Measurements from ENCODE around the gene VPREB1. TPM values are rescaled to one million over a fixed set of nuclear protein-coding genes. Genes with fewer than 3 reads are reported as not detected.

Gene VPREB1
- polyA plus RNA-seq, 2 of the 4 experiments (the other 2 are of a cell fraction) = not detected

DNA sequence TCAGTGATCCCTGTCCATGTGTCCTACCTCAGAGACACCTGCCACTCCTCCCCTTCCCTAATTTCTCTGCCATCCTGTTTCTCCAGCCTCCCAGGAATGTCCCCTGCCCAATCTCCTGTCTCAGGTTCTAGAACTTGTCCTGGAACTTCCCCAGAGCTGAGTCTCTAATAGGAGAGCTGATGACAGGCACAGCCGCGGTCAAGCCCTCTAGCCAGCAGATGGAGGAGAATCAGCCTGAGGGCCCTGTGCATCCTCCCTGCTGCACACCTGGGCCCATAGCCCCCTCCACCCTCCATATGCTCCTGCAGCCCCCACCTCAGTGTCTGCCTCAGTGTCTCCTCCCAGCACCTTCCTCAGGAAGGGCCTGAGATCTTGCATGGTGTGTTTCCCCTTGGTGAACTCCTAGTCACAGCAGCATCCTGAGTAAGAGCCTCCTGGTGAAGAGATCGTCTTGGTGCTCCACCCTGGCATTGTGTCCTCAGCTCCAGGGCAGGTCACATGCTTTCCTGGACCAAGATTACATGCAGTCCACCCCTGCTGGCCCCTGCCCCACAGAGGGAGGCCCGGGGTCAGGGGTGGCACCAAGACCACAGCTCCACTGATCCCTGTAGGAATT lies 43.9 kb upstream of the VPREB1 start:
- H3K27ac ChIP-seq = no peak overlapping the region
- H3K9me3 ChIP-seq = no peaks in the 10 kb centered on the region
- H3K4me2 ChIP-seq = no peak overlapping the region
- H3K4me1 ChIP-seq = no peaks in the 10 kb centered on the region
- ChIA-PET POLR2A (no interaction called here), CTCF (interaction anchor here (0.7 to 3.1 kb wide), 19 partner anchors 9 to 142 kb away, joined by 3 to 27 read pairs (median 5); no protein-coding TSS in a partner anchor)
- DNase-seq (ENCODE audit: low read depth in 1 of 2, low spot score in 1 of 2) = no peak
- peak in 1 of 2 experiments; percentile 17; a peak in 1 of 6 replicates for ATAC-seq
- H3K4me3 ChIP-seq = no peak overlapping the region
- TF ChIP-seq RCOR1 (IDR thresholded peaks at IDR 0.05; ENCODE audit: low read depth, low read length) (no peak), GATA3 (IDR thresholded peaks at IDR 0.05; ENCODE audit: borderline replicate concordance) (no peak), CBX8 (IDR thresholded peaks at IDR 0.05) (no peak)
- FAIRE-seq = no peak
- WGBS (ENCODE audit: missing lambda C conversion rate) = 14% methylated on average over 1 of the region's 4 CpGs

DNA sequence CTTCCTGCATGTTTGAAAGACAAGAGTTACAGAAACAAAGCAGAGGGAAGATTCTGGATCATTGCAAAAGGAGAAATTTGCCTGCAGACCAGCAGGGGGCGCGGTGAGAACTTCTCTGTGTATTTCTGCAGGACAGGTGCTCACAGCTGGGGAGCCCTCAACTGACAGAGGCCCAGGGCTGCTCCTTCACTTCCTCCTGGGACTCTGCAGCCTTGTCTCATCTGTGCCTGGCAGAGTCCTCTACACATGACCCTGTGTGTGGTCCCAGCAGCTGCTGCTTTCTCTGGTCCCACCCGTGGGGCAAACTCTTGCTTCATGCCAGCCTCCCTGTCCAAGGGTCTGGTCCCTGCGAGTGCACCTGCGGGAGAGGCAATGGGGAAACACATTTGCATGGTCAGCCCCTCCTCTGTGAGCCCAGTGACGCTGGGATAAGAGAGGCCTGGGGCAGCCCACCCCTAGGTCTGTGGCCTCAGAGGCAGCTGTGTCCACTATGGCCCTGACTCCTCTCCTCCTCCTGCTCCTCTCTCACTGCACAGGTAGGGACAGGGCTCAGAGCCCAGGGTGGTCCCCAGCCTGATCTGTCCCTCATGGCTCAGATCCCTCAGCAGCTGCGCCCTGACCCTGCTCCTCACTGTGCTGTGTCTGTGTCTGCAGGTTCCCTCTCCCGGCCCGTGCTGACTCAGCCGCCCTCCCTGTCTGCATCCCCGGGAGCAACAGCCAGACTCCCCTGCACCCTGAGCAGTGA lies 43.2 kb upstream of the VPREB1 start:
- H3K27ac ChIP-seq = no peak overlapping the region
- no peaks in the 10 kb centered on the region for H3K4me1 ChIP-seq
- no peaks in the 10 kb centered on the region for H3K9me3 ChIP-seq
- ChIA-PET POLR2A (no interaction called here), CTCF (interaction anchor here (0.6 to 3.1 kb wide), 23 partner anchors 9 to 170 kb away, joined by 3 to 27 read pairs (median 4); no protein-coding TSS in a partner anchor)
- no peak overlapping the region for H3K4me2 ChIP-seq
- no peak for FAIRE-seq
- TF ChIP-seq KDM1A (IDR thresholded peaks at IDR 0.05; ENCODE audit: low read depth) = no peak
- no peak for TF ChIP-seq POLR2A (IDR thresholded peaks at IDR 0.05; ENCODE audit: low read length)
- TF ChIP-seq RAD21 (conservative IDR thresholded peaks at IDR 0.05 in 1 of 2, IDR thresholded peaks at IDR 0.05 in 1 of 2) = 0 out of 5 replicates have a peak, but pooled peaks of 1 of the 2 experiments have one; percentile 8
- TF ChIP-seq, protein P1, sequence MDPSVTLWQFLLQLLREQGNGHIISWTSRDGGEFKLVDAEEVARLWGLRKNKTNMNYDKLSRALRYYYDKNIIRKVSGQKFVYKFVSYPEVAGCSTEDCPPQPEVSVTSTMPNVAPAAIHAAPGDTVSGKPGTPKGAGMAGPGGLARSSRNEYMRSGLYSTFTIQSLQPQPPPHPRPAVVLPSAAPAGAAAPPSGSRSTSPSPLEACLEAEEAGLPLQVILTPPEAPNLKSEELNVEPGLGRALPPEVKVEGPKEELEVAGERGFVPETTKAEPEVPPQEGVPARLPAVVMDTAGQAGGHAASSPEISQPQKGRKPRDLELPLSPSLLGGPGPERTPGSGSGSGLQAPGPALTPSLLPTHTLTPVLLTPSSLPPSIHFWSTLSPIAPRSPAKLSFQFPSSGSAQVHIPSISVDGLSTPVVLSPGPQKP (IDR thresholded peaks at IDR 0.05; ENCODE audit: low read depth, low read length) = no peak
- no peak for TF ChIP-seq JUN (IDR thresholded peaks at IDR 0.05)
- no peak for TF ChIP-seq TFCP2L1 (CRISPR knock-in tag; IDR thresholded peaks at IDR 0.05)
- TF ChIP-seq EHF (CRISPR knock-in tag; IDR thresholded peaks at IDR 0.05) = no peak
- TF ChIP-seq HOXB5 (CRISPR knock-in tag; IDR thresholded peaks at IDR 0.05) = no peak
- TF ChIP-seq, protein P2, sequence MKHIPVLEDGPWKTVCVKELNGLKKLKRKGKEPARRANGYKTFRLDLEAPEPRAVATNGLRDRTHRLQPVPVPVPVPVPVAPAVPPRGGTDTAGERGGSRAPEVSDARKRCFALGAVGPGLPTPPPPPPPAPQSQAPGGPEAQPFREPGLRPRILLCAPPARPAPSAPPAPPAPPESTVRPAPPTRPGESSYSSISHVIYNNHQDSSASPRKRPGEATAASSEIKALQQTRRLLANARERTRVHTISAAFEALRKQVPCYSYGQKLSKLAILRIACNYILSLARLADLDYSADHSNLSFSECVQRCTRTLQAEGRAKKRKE (CRISPR knock-in tag; IDR thresholded peaks at IDR 0.05; ENCODE audit: low read depth) = no peak
- TF ChIP-seq RFX5 (IDR thresholded peaks at IDR 0.05) = no peak
- TF ChIP-seq NFE2L2 (conservative IDR thresholded peaks at IDR 0.05; ENCODE audit: low read length) = no peak
- TF ChIP-seq SMC3 (IDR thresholded peaks at IDR 0.05) = 0 out of 3 replicates have a peak, but pooled peaks have one; percentile 19
- TF ChIP-seq, protein P3, sequence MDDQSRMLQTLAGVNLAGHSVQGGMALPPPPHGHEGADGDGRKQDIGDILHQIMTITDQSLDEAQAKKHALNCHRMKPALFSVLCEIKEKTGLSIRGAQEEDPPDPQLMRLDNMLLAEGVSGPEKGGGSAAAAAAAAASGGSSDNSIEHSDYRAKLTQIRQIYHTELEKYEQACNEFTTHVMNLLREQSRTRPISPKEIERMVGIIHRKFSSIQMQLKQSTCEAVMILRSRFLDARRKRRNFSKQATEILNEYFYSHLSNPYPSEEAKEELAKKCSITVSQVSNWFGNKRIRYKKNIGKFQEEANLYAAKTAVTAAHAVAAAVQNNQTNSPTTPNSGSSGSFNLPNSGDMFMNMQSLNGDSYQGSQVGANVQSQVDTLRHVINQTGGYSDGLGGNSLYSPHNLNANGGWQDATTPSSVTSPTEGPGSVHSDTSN (IDR thresholded peaks at IDR 0.05) = no peak
- no peak for TF ChIP-seq HOXB13 (CRISPR knock-in tag; IDR thresholded peaks at IDR 0.05; ENCODE audit: low read depth)
- no peak for TF ChIP-seq ZSCAN20 (CRISPR knock-in tag; IDR thresholded peaks at IDR 0.05)
- no peak for TF ChIP-seq RARB (CRISPR knock-in tag; IDR thresholded peaks at IDR 0.05)
- no peak for TF ChIP-seq RCOR1 (IDR thresholded peaks at IDR 0.05; ENCODE audit: low read depth, low read length)
- TF ChIP-seq, protein P4, sequence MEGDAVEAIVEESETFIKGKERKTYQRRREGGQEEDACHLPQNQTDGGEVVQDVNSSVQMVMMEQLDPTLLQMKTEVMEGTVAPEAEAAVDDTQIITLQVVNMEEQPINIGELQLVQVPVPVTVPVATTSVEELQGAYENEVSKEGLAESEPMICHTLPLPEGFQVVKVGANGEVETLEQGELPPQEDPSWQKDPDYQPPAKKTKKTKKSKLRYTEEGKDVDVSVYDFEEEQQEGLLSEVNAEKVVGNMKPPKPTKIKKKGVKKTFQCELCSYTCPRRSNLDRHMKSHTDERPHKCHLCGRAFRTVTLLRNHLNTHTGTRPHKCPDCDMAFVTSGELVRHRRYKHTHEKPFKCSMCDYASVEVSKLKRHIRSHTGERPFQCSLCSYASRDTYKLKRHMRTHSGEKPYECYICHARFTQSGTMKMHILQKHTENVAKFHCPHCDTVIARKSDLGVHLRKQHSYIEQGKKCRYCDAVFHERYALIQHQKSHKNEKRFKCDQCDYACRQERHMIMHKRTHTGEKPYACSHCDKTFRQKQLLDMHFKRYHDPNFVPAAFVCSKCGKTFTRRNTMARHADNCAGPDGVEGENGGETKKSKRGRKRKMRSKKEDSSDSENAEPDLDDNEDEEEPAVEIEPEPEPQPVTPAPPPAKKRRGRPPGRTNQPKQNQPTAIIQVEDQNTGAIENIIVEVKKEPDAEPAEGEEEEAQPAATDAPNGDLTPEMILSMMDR (IDR thresholded peaks at IDR 0.05) = peak; percentile 52
- peak; percentile 72 to 85; a peak in 4 of 6 replicates for ATAC-seq
- 52% methylated on average over 7 of the region's 11 CpGs for WGBS (ENCODE audit: missing lambda C conversion rate)
- H3K4me3 ChIP-seq = no peak overlapping the region
- DNase-seq (ENCODE audit: low read depth in 1 of 2, low spot score in 1 of 2) = peak; percentile 30 to 48

Data from A549 (cell line).